Peyer's patch (tissue), 4 donors: ENCODE results near the gene KCNN4.

Source experiments
- CTCF ChIP-seq, 6 experiments: fragments of 450-650 bp in 4 of 6; fragments of 200-600 bp in 2 of 6; sonication (generic) in 1 of 6; IDR thresholded peaks; one replicate each; pipeline ENCODE4 v1.5.1; 2017 to 2019; ENCODE audit warnings: antibody characterized with exemption in 6 of 6, mild to moderate bottlenecking in 3 of 6, moderate library complexity in 1 of 6
- POLR2A ChIP-seq, 2 donors: fragments of 450-650 bp; IDR thresholded peaks; one replicate each; pipeline ENCODE4 v1.5.1; 2017; ENCODE audit warnings: antibody characterized with exemption in 2 of 2, mild to moderate bottlenecking in 2 of 2, moderate library complexity in 2 of 2

GRCh38 chr19:43718627-43719377 lies 62.0 kb downstream of the KCNN4 start:
- TF ChIP-seq POLR2A (IDR thresholded peaks at IDR 0.05) = no peak
- TF ChIP-seq CTCF (IDR thresholded peaks at IDR 0.05) = no peak
